MV-4-11 (cell line): Measurements from ENCODE around the gene ARID4B.
"Not testable (repeated sequence)": the region's sequence is repeated elsewhere in the genome, so short reads cannot be mapped to it uniquely, and the experiment has no call there.

Source experiments
- DNase-seq: peaks from one replicate; lab custom pipeline; 2025; lab: John Stamatoyannopoulos, UW

ARID4B gene

GRCh38 chr1:235160383-235160956, 167.5 kb downstream of the ARID4B start:
- DNase-seq, result peak; percentile 53

DNA sequence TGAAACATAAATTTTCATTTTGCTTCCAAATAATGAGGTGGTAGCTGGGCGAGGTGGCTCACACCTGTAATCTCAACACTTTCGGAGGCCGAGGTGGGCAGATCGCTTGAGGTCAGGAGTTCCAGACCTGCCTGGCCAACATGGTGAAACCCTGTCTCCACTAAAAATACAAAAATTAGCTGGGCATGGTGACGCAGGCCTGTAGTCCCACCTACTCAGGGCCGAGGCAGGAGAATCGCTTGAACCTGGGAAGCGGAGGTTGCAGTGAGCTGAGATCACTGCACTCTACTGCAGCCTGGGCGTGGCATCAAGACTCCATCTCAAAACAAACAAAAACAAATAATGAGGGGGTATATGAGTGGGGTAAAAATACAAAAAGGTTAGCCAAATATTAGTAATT, 168.0 kb downstream of the ARID4B start:
- DNase-seq, result not testable (repeated sequence)

DNA sequence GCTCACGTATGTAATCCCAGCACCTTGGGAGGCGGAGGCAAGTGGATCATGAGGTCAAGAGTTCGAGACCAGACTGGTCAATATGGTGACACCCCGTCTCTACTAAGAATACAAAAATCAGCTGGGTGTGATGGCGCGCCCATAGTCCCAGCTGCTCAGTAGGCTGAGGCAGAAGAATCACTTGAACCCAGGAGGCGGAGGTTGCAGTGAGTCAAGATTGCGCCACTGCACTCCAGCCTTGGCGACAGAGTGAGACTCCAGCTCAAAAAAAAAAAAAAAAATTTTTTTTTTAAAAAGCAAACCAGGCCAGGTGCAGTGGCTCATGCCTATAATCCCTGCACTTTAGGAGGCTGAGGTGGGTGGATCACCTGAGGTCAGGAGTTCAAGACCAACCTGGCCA, 168.7 kb downstream of the ARID4B start:
- not testable (repeated sequence) for DNase-seq

- DNase-seq, result no peak
These were observed 169.3 kb downstream of the ARID4B start for GRCh38 chr1:235158680-235159079.

DNA sequence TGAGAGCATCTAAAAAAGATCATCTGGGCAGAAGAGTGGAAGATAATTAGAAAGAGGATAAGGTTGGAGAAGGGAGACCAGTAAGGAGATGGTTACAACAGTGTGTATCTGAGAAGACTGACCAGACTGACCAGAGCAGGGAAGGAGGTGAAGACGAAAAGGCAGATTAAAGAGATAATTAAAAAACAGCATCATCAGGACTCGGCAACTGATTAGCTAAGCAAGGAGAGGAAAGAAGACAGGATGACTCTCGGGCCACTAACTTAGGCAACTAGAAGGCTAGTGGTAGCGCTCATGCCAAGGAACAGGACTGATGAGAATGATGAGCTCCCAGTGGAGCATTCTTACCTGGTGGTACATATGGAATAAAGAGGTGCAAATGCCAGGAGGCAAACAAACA, 170.8 kb downstream of the ARID4B start:
- no peak for DNase-seq

GRCh38 chr1:235156740-235157139, 171.2 kb downstream of the ARID4B start:
- DNase-seq, result no peak

- DNase-seq, result no peak
These were observed 171.7 kb downstream of the ARID4B start for GRCh38 chr1:235156265-235156664.

DNA sequence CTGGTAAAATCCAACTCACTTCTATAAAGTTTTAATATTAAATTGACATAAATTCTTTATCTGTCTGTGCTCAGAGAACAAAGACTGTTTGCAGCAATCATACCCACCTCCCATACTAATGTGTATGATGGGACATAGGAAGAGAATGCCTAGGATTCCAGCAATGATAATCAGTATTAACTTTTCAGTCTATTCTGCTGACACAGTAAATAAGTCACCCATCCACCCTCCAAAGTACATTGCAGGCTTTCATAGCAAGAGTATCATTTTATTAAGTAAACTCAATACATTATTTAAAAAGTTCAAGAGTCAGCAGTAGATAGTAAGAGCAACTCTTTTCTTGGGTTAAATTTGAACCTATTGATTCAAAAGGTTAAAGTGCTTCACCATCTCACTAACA, 175.7 kb downstream of the ARID4B start:
- DNase-seq, result no peak

- DNase-seq, result no peak
These were observed 176.9 kb downstream of the ARID4B start for GRCh38 chr1:235151033-235151432.

DNA sequence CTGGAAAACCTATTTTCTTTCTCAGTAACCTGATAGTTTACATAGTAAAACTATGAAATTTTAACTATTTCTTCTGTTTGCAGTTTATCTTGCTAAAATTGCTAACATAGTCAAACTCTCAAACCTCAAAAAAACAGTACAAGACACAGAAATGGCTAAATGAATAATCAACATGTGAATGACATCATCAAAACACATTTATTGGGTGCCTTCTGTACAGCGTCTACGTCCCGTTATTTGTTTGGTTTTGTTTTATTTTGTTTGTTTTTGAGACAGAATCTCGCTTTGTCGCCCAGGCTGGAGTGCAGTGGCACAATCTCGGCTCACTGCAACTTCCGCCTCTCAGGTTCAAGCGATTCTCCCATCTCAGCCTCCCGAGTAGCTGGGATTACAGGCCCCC, 178.2 kb downstream of the ARID4B start:
- no peak for DNase-seq

DNA sequence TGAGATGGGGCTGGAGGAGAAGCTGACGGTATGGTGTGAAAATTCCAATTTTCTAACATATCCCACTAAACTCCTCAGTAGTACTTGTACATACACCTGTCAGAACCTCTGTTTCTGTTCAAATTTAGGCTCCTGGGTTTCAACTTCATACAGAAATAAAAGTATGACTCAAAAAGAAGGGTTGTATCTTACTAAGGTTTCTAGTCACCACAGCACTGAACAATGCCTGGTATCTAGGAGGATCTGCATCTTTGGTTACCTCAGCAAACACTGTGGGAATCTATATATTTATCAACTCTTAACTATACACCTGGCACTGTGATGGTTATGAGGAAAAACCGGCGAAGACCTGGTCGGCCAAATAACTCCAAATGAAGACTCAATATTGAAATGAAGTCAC, 180.7 kb downstream of the ARID4B start:
- DNase-seq, result no peak

DNA sequence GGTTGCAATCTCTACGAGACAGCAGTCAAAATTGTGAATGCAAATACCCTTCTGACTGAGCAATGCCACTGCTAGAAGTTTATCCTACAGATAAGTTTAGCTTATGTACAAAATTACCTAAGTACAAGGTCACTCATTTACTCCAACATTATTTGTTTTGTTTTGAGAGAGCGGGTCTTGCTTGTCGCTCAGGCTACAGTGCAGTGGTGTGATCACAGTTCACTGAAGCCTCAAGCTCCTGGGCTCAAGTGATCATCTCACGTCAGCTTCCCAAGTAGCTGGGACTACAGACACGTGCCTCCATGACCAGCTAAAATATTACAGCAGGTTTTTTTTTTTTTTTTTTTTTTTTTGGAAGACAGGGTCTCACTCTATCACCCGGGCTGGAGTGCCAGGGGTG, 182.3 kb downstream of the ARID4B start:
- no peak for DNase-seq

GRCh38 chr1:235142991-235143390, 185.0 kb downstream of the ARID4B start:
- DNase-seq, result no peak

DNA sequence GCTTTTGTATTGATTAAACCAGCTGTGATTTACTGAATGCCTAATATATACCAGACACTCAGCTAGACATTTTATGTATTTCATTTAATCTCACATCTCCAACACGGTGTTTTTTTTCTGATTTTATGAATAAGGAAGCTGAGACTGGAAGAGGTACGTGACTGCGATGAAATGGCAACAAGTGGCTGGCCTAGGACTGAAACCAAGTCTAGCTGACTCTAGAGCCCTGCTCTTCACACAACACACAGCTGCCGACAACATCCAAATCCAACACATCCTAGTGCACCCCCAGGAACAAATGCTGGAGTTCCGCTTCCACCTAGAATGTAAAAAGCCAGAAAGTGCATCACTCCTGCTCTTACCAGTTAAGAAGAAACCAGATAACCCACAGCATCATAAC, 188.7 kb downstream of the ARID4B start:
- no peak for DNase-seq

DNA sequence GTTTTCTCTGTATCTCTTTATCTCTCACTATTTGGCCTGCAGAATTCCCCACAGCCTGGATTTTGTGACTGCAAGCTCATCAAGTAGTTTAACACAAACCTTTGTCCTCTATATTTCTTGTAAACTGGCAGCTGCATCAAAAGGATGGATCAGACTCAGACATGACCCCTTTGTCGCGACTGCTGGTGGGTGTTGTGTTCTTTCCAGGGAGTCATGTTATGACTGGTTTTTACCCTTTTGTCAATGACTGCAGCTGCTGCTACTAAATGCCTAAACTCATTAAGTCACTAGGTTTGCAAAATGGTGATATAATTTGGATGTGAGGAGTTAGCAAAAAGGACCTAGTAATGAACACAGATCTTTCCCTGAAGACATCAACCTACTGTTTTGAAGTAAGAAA, 189.2 kb downstream of the ARID4B start:
- no peak for DNase-seq

DNA sequence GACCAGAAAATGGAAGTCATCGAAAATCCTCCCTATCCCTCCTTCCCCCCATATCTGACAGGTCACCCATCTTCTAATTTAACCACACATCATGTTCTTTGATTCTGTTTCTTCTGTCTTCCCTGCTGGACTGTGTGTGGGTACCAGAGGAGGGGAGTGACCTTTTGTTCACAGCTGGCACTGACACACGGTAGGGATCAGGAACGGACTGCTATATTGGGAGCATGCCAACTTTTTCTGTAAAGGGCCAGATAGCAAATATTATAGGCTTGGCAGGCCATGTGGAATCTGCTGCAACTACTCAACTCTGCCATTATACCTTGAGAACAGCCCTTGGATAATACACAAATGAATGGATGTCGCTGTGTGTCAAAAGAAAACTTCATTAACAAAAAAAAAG, 191.9 kb downstream of the ARID4B start:
- DNase-seq, result no peak

- no peak for DNase-seq
These were observed 193.8 kb downstream of the ARID4B start for GRCh38 chr1:235134171-235134570.

- DNase-seq, result no peak
These were observed 194.9 kb downstream of the ARID4B start for GRCh38 chr1:235133086-235133485.

DNA sequence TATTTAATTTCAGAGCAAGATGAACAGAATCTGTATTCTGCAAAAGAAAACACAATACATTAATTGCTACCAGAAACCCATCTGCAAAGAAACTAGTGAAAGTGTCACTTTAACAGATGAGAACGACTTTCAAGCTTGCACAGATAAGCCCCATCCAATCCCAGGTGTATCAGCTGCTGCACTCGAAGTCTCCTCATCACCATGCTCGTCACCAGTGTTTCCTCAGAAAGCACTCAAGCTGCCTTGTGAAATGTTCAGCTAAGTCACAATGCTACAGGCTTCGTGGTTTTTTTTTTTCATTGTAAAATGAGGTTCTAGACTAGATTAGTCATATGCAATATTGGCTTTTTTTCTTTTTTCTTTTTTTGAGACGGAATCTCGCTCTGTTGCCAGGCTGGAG, 196.0 kb downstream of the ARID4B start:
- peak; percentile 75 for DNase-seq

DNA sequence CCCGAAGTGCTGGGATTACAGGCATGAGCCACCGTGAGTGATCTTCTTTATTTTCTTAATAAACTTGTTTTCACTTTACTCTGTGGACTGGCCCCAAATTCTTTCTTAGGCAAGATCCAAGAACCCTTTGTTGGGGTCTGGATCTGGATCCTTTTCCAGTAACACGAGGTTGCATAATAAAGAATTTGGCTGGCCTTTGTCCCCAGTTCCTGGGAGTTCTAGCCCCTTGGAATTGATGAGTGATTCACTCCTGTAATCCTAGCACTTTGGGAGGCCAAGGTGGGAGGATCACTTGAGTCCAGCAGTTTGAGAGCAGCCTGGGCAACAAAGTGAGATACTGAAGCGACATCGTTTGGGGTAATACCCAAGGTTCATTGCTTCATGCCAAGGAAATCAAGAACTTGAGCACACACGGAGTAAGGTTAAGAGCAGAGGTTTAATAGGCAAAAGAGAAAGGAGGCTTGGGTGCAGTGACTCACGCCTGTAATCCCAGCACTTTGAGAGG, 197.2 kb downstream of the ARID4B start:
- DNase-seq, result no peak

DNA sequence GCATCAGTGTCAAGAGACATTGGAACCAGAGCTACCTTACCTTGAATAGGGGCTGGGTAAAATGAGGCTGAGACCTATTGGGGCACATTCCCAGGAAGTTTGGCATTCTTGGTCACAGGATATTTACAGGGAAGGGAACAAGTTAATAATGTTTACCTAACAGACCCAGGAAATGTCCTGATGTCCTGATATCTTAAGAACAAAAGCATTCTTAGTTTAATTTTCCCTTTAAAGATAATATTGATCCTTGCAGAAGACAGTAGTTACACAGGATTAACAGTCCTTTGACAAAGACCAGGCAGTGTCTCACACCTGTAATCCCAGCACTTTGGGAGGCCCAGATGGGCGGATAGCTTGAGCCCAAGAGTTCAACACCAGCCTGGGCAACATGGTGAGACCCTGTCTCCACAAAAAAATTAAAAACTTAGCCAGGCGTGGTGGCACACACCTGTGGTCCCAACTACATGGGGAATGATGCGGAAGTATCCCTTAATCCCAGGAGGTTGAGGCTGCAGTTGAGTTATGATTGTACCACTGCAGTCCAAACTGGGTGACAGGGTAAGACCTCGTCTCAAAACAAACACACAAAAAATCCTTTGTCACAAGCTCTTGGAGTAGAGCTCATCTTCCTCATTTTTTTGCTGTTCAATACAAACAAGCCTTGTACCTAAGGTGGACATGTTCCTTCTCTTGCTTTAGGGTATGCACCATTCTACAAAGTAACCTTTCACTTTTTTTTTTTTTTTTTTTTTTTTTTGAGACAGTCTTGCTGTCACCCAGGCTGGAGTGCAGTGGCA, 198.0 kb downstream of the ARID4B start:
- DNase-seq, result no peak

DNA sequence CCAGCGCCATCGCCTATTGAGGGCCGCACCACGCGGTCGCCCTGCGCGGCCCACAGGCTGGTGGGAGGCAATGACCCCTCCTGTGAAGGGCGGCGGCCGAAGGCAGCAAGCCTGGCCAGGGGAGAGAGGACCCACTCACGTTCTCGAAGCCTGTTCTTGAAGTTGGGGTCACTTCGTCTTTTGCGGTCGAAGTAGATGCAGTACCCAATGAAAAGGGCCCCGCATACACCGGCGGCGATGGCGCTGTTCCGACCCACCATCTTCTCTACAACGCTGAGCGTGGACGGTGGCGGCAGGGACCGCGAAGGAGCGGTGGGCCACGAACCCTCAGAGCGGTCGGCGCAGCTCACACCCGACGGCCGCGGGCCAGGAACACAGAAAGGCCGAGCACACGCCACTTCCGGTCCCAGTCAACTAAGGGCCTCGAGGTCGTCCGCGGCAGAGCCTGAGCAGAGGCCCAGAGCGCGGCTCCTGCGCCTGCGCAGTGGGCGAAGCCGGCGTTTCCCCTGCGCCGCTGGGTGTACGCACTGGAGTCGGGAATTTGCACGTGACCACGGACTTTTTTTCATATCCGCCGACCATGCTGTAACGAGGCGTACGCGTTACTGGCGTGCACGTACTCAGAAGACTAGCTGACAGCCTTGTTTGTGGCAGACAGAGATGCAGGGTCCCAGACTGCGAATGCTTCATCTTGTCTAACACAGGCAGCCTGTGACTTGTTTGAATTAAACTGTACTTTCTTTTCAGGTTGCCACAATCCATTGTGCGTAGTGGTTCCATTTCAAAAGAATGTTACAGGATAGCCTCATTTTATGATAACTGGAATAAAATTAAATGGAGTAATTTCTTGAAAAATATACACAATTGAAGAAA, 199.3 kb downstream of the ARID4B start, which contains the start of gene TOMM20:
Gene TOMM20, minus strand, starts transcription at position 382 of the 873 bp plus-strand sequence. Its CDS starts 122 bp downstream, at position 260.
- DNase-seq, result peak; percentile 97
